HepG2 (cell line): ENCODE results near the gene CUL9.

Experiments used
- HMG20B ChIP-seq: conservative IDR thresholded peaks from 2 replicates; pipeline ENCODE4 v1.6.1; 2016; ENCODE audit warnings: missing genetic modification reagents, missing compliant biosample characterization
- JUNB ChIP-seq: sonication (generic); formaldehyde crosslinking; IDR thresholded peaks from 2 replicates; pipeline ENCODE4 v1.8.0; 2022; ENCODE audit warnings: missing genetic modification reagents, mild to moderate bottlenecking, borderline replicate concordance
- RAD21 ChIP-seq: fragments of 450-650 bp; formaldehyde crosslinking; IDR thresholded peaks from 2 replicates; pipeline ENCODE4 v1.5.0; 2020; ENCODE audit warnings: mild to moderate bottlenecking
- SCMH1 ChIP-seq: sonication (generic); formaldehyde crosslinking; IDR thresholded peaks from 2 replicates; pipeline ENCODE4 v1.9.0; 2021; ENCODE audit warnings: missing genetic modification reagents, mild to moderate bottlenecking, borderline replicate concordance
- SETDB1 ChIP-seq: sonication (generic); formaldehyde crosslinking; IDR thresholded peaks from 2 replicates; pipeline ENCODE4 v1.5.1; 2020; ENCODE audit warnings: missing genetic modification reagents, mild to moderate bottlenecking, borderline replicate concordance
- TRIM24 ChIP-seq: sonication (generic); formaldehyde crosslinking; IDR thresholded peaks from 2 replicates; pipeline ENCODE4 v1.8.0; 2022; ENCODE audit warnings: mild to moderate bottlenecking, missing genetic modification reagents
- ZC3H4 ChIP-seq: sonication (generic); formaldehyde crosslinking; IDR thresholded peaks from 2 replicates; pipeline ENCODE4 v1.4.0; 2020; ENCODE audit warnings: missing genetic modification reagents, borderline replicate concordance
- ZNF274 ChIP-seq: sonication (generic); formaldehyde crosslinking; IDR thresholded peaks from 2 replicates; pipeline ENCODE4 v1.5.1; 2020; ENCODE audit warnings: mild to moderate bottlenecking, missing genetic modification reagents
- ZNF33A ChIP-seq: sonication (generic); formaldehyde crosslinking; IDR thresholded peaks from 2 replicates; pipeline ENCODE4 v1.5.1; 2020; ENCODE audit warnings: missing genetic modification reagents, mild to moderate bottlenecking, moderate library complexity, borderline replicate concordance
- TF ChIP-seq, protein P1 (sequence below): sonication (generic); formaldehyde crosslinking; IDR thresholded peaks from 2 replicates; pipeline ENCODE4 v1.5.0; 2020; ENCODE audit warnings: mild to moderate bottlenecking, low read depth, missing genetic modification reagents, borderline replicate concordance
- TF ChIP-seq, protein P2 (sequence below): sonication (generic); formaldehyde crosslinking; IDR thresholded peaks from 2 replicates; pipeline ENCODE4 v1.5.0; 2020; ENCODE audit warnings: mild to moderate bottlenecking, missing genetic modification reagents, moderate library complexity
- TF ChIP-seq, protein P3 (sequence below): sonication (generic); formaldehyde crosslinking; IDR thresholded peaks from one replicate; pipeline ENCODE4 v1.5.1; 2020; ENCODE audit warnings: mild to moderate bottlenecking, missing genetic modification reagents; ENCODE audit errors: not compliant biosample characterization

- no peak for TF ChIP-seq ZNF274 (CRISPR knock-in tag)
- TF ChIP-seq, protein P1, sequence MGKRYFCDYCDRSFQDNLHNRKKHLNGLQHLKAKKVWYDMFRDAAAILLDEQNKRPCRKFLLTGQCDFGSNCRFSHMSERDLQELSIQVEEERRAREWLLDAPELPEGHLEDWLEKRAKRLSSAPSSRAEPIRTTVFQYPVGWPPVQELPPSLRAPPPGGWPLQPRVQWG (CRISPR knock-in tag): no peak
- TF ChIP-seq SCMH1: no peak
- no peak for TF ChIP-seq TRIM24 (CRISPR knock-in tag)
- no peak for TF ChIP-seq ZC3H4 (CRISPR knock-in tag)
- no peak for TF ChIP-seq HMG20B (CRISPR knock-in tag)
- no peak for TF ChIP-seq JUNB
- TF ChIP-seq, protein P2, sequence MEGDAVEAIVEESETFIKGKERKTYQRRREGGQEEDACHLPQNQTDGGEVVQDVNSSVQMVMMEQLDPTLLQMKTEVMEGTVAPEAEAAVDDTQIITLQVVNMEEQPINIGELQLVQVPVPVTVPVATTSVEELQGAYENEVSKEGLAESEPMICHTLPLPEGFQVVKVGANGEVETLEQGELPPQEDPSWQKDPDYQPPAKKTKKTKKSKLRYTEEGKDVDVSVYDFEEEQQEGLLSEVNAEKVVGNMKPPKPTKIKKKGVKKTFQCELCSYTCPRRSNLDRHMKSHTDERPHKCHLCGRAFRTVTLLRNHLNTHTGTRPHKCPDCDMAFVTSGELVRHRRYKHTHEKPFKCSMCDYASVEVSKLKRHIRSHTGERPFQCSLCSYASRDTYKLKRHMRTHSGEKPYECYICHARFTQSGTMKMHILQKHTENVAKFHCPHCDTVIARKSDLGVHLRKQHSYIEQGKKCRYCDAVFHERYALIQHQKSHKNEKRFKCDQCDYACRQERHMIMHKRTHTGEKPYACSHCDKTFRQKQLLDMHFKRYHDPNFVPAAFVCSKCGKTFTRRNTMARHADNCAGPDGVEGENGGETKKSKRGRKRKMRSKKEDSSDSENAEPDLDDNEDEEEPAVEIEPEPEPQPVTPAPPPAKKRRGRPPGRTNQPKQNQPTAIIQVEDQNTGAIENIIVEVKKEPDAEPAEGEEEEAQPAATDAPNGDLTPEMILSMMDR (CRISPR knock-in tag): no peak
- TF ChIP-seq SETDB1 (CRISPR knock-in tag): no peak
- TF ChIP-seq, protein P3, sequence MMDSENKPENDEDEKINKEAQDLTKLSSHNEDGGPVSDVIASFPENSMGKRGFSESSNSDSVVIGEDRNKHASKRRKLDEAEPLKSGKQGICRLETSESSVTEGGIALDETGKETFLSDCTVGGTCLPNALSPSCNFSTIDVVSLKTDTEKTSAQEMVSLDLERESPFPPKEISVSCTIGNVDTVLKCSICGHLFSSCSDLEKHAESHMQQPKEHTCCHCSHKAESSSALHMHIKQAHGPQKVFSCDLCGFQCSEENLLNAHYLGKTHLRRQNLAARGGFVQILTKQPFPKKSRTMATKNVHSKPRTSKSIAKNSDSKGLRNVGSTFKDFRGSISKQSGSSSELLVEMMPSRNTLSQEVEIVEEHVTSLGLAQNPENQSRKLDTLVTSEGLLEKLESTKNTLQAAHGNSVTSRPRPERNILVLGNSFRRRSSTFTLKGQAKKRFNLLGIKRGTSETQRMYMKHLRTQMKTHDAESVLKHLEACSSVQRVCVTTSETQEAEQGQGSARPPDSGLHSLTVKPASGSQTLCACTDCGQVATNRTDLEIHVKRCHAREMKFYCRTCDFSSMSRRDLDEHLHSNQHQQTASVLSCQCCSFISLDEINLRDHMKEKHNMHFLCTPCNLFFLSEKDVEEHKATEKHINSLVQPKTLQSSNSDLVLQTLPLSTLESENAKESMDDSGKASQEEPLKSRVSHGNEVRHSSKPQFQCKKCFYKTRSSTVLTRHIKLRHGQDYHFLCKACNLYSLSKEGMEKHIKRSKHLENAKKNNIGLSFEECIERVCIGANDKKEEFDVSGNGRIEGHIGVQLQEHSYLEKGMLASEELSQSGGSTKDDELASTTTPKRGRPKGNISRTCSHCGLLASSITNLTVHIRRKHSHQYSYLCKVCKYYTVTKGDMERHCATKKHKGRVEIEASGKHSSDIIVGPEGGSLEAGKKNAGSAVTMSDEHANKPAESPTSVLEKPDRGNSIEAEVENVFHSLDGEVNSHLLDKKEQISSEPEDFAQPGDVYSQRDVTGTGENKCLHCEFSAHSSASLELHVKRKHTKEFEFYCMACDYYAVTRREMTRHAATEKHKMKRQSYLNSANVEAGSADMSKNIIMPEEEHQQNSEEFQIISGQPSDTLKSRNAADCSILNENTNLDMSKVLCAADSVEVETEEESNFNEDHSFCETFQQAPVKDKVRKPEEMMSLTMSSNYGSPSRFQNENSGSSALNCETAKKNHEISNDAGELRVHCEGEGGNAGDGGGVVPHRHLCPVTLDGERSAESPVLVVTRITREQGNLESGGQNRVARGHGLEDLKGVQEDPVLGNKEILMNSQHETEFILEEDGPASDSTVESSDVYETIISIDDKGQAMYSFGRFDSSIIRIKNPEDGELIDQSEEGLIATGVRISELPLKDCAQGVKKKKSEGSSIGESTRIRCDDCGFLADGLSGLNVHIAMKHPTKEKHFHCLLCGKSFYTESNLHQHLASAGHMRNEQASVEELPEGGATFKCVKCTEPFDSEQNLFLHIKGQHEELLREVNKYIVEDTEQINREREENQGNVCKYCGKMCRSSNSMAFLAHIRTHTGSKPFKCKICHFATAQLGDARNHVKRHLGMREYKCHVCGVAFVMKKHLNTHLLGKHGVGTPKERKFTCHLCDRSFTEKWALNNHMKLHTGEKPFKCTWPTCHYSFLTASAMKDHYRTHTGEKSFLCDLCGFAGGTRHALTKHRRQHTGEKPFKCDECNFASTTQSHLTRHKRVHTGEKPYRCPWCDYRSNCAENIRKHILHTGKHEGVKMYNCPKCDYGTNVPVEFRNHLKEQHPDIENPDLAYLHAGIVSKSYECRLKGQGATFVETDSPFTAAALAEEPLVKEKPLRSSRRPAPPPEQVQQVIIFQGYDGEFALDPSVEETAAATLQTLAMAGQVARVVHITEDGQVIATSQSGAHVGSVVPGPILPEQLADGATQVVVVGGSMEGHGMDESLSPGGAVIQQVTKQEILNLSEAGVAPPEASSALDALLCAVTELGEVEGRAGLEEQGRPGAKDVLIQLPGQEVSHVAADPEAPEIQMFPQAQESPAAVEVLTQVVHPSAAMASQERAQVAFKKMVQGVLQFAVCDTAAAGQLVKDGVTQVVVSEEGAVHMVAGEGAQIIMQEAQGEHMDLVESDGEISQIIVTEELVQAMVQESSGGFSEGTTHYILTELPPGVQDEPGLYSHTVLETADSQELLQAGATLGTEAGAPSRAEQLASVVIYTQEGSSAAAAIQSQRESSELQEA (CRISPR knock-in tag): no peak
- TF ChIP-seq RAD21 (CRISPR knock-in tag): no peak
- TF ChIP-seq ZNF33A (CRISPR knock-in tag): no peak
Observed at GRCh38 chr6:43196337-43196736, 14.3 kb downstream of the CUL9 start.
